Liver (tissue), 9 donors: ENCODE results near the gene HEPACAM. TPM values are rescaled to one million over a fixed set of nuclear protein-coding genes. Genes with fewer than 3 reads are reported as not detected.

Experiments used
- DNase-seq: peaks from one replicate; pipeline ENCODE4 v3.0.0-alpha.2; 2017; ENCODE audit warnings: low spot score
- H3K27ac ChIP-seq, 2 donors: one replicate each; pipeline ENCODE4 v1.7.0; 2013; ENCODE audit warnings: inconsistent platforms in 2 of 2, low read length in 2 of 2, control low read depth in 1 of 2, low read depth in 1 of 2, mild to moderate bottlenecking in 1 of 2
- H3K27me3 ChIP-seq, 4 donors: one replicate each; pipeline versions ENCODE4 v1.6.1 to v1.7.0; 2013; ENCODE audit warnings: low read length in 3 of 4, inconsistent platforms in 1 of 4, mild to moderate bottlenecking in 1 of 4, moderate library complexity in 1 of 4; ENCODE audit not compliant: control insufficient read depth in 4 of 4, insufficient read depth in 4 of 4
- H3K36me3 ChIP-seq, 4 donors: one replicate each; pipeline versions ENCODE4 v1.6.1 to v1.7.0; 2013; ENCODE audit warnings: low read length in 3 of 4, mild to moderate bottlenecking in 3 of 4, low read depth in 1 of 4, moderate library complexity in 1 of 4; ENCODE audit not compliant: control insufficient read depth in 4 of 4, insufficient read depth in 3 of 4
- H3K4me1 ChIP-seq, 4 donors: one replicate each; pipeline versions ENCODE4 v1.6.1 to v1.7.0; 2013; ENCODE audit warnings: low read length in 3 of 4, mild to moderate bottlenecking in 3 of 4, moderate library complexity in 1 of 4; ENCODE audit not compliant: control insufficient read depth in 4 of 4, insufficient read depth in 4 of 4
- H3K4me3 ChIP-seq, 3 donors: one replicate each; pipeline versions ENCODE4 v1.6.1 to v1.7.0; 2013; ENCODE audit warnings: low read length in 3 of 3, control low read depth in 1 of 3, low read depth in 1 of 3, mild to moderate bottlenecking in 1 of 3
- H3K9ac ChIP-seq, 2 donors: one replicate each; pipeline ENCODE4 v1.7.0; 2013; ENCODE audit warnings: low read length in 2 of 2, mild to moderate bottlenecking in 2 of 2, moderate library complexity in 2 of 2, control low read depth in 1 of 2, low read depth in 1 of 2
- H3K9me3 ChIP-seq, 4 donors: one replicate each; pipeline versions ENCODE4 v1.6.1 to v1.7.0; 2013; ENCODE audit warnings: low read length in 3 of 4; ENCODE audit not compliant: control insufficient read depth in 4 of 4
- CTCF ChIP-seq: fragments of 150-350 bp; IDR thresholded peaks from 2 replicates; pipeline ENCODE4 v1.5.1; 2017; ENCODE audit warnings: improper control_type of control experiment, low read depth, low read length; ENCODE audit not compliant: missing input control
- EGR1 ChIP-seq, 2 donors: IDR thresholded peaks; 2 replicates each; pipeline ENCODE4 v1.6.1; 2016 to 2018; ENCODE audit warnings: antibody characterized with exemption in 2 of 2, low read depth in 2 of 2
- FOXA1 ChIP-seq: IDR thresholded peaks from 2 replicates; pipeline ENCODE4 v1.6.1; 2016; ENCODE audit warnings: antibody characterized with exemption
- FOXA2 ChIP-seq: IDR thresholded peaks from 2 replicates; pipeline ENCODE4 v1.6.1; 2016; ENCODE audit warnings: antibody characterized with exemption
- HNF4G ChIP-seq: IDR thresholded peaks from 2 replicates; pipeline ENCODE4 v1.6.1; 2016; ENCODE audit warnings: antibody characterized with exemption
- JUND ChIP-seq, 2 donors: IDR thresholded peaks; 2 replicates each; pipeline ENCODE4 v1.6.1; 2016; ENCODE audit warnings: antibody characterized with exemption in 2 of 2
- MAX ChIP-seq: IDR thresholded peaks from 2 replicates; pipeline ENCODE4 v1.6.1; 2016; ENCODE audit warnings: antibody characterized with exemption
- NR2F2 ChIP-seq: IDR thresholded peaks from 2 replicates; pipeline ENCODE4 v1.6.1; 2016; ENCODE audit warnings: antibody characterized with exemption
- RAD21 ChIP-seq, 2 donors: IDR thresholded peaks; 2 replicates each; pipeline ENCODE4 v1.6.1; 2016; ENCODE audit warnings: antibody characterized with exemption in 2 of 2, mild to moderate bottlenecking in 2 of 2
- SP1 ChIP-seq: IDR thresholded peaks from 2 replicates; pipeline ENCODE4 v1.6.1; 2018; ENCODE audit warnings: antibody characterized with exemption, mild to moderate bottlenecking
- TAF1 ChIP-seq: conservative IDR thresholded peaks from 2 replicates; pipeline ENCODE4 v1.6.1; 2016; ENCODE audit warnings: antibody characterized with exemption, mild to moderate bottlenecking
- YY1 ChIP-seq: IDR thresholded peaks from 2 replicates; pipeline ENCODE4 v1.6.1; 2016; ENCODE audit warnings: antibody characterized with exemption, mild to moderate bottlenecking
- WGBS: extraction: QIAGEN DNeasy Blood & Tissue Kit; methylation state at CpG from one replicate; pipeline ENCODE4 v1.1.7; 2013; 5-methylcytosine and 5-hydroxymethylcytosine counted together
- polyA plus RNA-seq, 2 donors: library from polyadenylated mRNA; stranded (reverse) in 1 of 2; unstranded in 1 of 2; fragments of 200-250 nt in 1 of 2; fragments of >200 nt in 1 of 2; fragmentation: Nextera tagmentation in 1 of 2; extraction: Ambion mirVana in 1 of 2; gene quantifications; one replicate each; pipeline versions ENCODE4 v1.2.1 to v1.2.3, GENCODE V29; 2013 to 2015
- total RNA-seq, 2 donors: library from RNA; depleted of rRNA; stranded (reverse); fragments of >200 nt; gene quantifications; one replicate each; pipeline ENCODE4 v1.2.3, GENCODE V29; 2014
- TF ChIP-seq, protein P1 (sequence below): IDR thresholded peaks from 2 replicates; pipeline ENCODE4 v1.6.1; 2016; ENCODE audit warnings: antibody characterized with exemption
- TF ChIP-seq, protein P2 (sequence below): IDR thresholded peaks from 2 replicates; pipeline ENCODE4 v1.6.1; 2016; ENCODE audit warnings: antibody characterized with exemption
- TF ChIP-seq, protein P3 (sequence below): IDR thresholded peaks from 2 replicates; pipeline ENCODE4 v1.6.1; 2016; ENCODE audit warnings: antibody characterized with exemption, mild to moderate bottlenecking
- donor health status: healthy.
- donor health status: healthy.
- donor health status: healthy.
- donor health status: healthy.
- donor health status: healthy.

The HEPACAM gene
- total and polyA plus RNA-seq, 4 donors: 0.79 to 7.1 (median 3.3) TPM; not detected in 1

- Histone ChIP-seq H3K36me3 (no peaks in the 10 kb centered on the region), H3K27ac (no peak overlapping the region), H3K9me3 (no peaks in the 10 kb centered on the region), H3K27me3 (no peaks in the 10 kb centered on the region), H3K9ac (no peak overlapping the region), H3K4me3 (no peak overlapping the region), H3K4me1 (peaks cover 6 to 43% (median 28%) of the 10 kb centered on the region in 4 donors)
- no peak for DNase-seq
- TF ChIP-seq RAD21 (IDR thresholded peaks at IDR 0.05) (no peak), SP1 (no peak), EGR1 (IDR thresholded peaks at IDR 0.05; ENCODE audit: low read depth in 2 of 2) (no peak), JUND (IDR thresholded peaks at IDR 0.05) (no peak), MAX (no peak), HNF4G (no peak), CTCF (no peak), NR2F2 (no peak), FOXA2 (no peak), YY1 (no peak)
- TF ChIP-seq, protein P1, sequence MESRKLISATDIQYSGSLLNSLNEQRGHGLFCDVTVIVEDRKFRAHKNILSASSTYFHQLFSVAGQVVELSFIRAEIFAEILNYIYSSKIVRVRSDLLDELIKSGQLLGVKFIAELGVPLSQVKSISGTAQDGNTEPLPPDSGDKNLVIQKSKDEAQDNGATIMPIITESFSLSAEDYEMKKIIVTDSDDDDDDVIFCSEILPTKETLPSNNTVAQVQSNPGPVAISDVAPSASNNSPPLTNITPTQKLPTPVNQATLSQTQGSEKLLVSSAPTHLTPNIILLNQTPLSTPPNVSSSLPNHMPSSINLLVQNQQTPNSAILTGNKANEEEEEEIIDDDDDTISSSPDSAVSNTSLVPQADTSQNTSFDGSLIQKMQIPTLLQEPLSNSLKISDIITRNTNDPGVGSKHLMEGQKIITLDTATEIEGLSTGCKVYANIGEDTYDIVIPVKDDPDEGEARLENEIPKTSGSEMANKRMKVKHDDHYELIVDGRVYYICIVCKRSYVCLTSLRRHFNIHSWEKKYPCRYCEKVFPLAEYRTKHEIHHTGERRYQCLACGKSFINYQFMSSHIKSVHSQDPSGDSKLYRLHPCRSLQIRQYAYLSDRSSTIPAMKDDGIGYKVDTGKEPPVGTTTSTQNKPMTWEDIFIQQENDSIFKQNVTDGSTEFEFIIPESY: no peak
- TF ChIP-seq, protein P2, sequence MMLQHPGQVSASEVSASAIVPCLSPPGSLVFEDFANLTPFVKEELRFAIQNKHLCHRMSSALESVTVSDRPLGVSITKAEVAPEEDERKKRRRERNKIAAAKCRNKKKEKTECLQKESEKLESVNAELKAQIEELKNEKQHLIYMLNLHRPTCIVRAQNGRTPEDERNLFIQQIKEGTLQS: no peak
- TF ChIP-seq, protein P3, sequence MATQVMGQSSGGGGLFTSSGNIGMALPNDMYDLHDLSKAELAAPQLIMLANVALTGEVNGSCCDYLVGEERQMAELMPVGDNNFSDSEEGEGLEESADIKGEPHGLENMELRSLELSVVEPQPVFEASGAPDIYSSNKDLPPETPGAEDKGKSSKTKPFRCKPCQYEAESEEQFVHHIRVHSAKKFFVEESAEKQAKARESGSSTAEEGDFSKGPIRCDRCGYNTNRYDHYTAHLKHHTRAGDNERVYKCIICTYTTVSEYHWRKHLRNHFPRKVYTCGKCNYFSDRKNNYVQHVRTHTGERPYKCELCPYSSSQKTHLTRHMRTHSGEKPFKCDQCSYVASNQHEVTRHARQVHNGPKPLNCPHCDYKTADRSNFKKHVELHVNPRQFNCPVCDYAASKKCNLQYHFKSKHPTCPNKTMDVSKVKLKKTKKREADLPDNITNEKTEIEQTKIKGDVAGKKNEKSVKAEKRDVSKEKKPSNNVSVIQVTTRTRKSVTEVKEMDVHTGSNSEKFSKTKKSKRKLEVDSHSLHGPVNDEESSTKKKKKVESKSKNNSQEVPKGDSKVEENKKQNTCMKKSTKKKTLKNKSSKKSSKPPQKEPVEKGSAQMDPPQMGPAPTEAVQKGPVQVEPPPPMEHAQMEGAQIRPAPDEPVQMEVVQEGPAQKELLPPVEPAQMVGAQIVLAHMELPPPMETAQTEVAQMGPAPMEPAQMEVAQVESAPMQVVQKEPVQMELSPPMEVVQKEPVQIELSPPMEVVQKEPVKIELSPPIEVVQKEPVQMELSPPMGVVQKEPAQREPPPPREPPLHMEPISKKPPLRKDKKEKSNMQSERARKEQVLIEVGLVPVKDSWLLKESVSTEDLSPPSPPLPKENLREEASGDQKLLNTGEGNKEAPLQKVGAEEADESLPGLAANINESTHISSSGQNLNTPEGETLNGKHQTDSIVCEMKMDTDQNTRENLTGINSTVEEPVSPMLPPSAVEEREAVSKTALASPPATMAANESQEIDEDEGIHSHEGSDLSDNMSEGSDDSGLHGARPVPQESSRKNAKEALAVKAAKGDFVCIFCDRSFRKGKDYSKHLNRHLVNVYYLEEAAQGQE: no peak
- WGBS: 44% methylated on average over 3 of the region's 3 CpGs
Observed at GRCh38 chr11:124930799-124931198, 5.0 kb downstream of the HEPACAM start.

- H3K4me1 ChIP-seq: peaks cover 3 to 30% (median 17%) of the 10 kb centered on the region in 4 donors
- no peak for DNase-seq
- 14% methylated on average over 4 of the region's 4 CpGs for WGBS
- TF ChIP-seq SP1 (peak; percentile 95), MAX (peak; percentile 67), TAF1 (no peak), FOXA1 (no peak)
- TF ChIP-seq, protein P3: peak; percentile 33
- TF ChIP-seq, protein P1: peak; percentile 63
Observed at GRCh38 chr11:124928942-124929665, 6.7 kb downstream of the HEPACAM start.

More at GRCh38 chr11:124928942-124929665, 6.7 kb downstream of the HEPACAM start:
- Histone ChIP-seq H3K27me3 (no peaks in the 10 kb centered on the region), H3K9ac (no peak overlapping the region), H3K27ac (peak overlapping the region; percentile 38 to 77), H3K9me3 (no peaks in the 10 kb centered on the region), H3K36me3 (no peaks in the 10 kb centered on the region), H3K4me3 (no peak overlapping the region)
